Cerebellar cortex (tissue), 1 donor: ENCODE data around the gene INPP4B.

ENCODE experiments used
- DNase-seq: peaks from one replicate; pipeline ENCODE4 v3.0.0-alpha.2; 2015; ENCODE audit warnings: low spot score

INPP4B gene

DNA sequence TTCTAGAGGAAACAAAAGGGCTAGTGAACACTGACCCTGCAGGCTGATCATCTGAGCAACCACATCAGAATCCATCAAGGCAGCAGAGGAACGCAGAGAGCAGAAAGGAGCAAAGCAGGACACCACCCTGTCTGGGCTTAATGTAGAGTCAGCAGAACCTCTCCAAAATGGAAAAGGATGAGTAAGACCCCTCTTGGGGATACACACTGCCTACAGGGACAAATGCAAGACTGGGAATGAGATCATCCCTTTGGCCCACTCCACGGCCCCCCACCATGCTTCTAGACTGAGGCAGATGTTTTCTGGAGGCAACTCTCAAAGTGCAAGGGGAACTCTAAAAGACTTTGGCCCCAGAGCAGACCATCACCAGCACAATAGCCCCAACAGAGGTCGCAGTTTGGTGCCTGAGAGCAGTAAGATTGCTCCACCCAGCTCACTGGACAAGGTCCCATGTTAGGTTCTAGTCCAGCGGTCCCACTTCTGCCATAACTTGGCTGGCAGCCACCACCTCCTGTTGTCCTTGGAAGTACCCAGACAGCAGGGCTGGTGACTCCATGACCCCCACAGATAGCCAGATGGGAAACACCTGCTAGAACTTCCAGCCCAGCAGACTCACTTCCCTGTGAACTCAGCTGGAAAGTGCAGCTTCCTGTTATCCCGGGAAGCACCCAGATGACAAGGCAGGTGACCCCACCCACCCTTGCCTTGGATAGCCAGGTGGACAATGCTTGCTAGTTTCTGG lies 372.7 kb downstream of the INPP4B start:
- DNase-seq: no peak

DNA sequence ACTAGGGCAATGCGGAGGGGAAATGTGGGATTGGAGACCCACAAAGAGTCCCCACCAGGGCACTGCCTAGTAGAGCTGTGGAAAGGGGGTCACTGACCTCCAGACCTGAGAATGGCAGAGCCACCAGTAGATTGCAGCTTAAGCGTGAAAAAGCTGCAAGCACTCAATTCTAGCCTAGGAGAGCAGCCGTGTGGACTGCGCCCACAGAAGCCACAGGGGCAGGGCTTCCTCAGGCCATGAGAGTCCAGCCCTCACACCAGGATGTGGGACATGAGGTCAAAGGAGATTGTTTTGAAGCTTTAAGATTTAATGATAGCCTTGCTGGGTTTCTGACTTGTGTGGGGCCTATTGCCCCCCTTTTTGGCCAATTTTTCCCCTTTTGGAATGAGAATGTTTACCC lies 379.0 kb downstream of the INPP4B start:
- DNase-seq: no peak

DNA sequence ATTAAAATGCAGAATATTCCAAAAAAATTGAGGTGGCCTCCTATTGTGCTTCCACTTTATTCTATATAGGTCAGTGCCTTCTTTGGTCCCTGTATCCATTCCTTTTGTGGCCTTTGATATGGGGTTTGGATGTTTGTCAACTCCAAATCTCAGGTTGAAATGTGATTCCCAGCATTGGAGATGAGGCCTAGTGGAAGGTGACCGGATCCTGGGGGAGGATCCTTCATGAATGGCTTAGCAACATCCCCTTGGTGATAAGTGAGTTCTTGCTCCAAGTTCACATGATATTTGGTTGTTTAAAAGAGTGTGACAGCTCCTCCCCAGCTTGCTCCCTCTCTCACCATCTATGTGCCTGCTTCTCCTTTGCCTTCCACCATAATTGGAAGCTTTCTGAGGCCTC lies 380.6 kb downstream of the INPP4B start:
- no peak for DNase-seq

DNA sequence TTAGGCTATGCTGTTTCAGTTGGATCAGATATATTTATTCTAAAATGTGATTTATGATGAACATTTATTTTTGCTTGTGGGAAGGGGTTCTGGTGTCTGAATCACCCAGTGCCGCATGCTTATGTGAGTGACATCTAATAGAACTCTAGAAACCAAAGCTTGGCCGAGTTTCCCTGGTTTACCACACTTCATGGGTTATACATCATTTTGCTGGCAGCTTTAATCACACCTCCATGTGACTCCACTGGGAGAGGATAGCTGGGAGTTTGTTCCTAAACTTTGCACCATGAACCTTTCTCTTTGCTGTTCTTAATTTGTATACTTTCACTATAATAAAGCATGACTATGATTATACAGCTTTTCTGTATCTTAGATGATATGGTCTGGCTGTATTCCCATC lies 382.9 kb downstream of the INPP4B start:
- DNase-seq: no peak

DNA sequence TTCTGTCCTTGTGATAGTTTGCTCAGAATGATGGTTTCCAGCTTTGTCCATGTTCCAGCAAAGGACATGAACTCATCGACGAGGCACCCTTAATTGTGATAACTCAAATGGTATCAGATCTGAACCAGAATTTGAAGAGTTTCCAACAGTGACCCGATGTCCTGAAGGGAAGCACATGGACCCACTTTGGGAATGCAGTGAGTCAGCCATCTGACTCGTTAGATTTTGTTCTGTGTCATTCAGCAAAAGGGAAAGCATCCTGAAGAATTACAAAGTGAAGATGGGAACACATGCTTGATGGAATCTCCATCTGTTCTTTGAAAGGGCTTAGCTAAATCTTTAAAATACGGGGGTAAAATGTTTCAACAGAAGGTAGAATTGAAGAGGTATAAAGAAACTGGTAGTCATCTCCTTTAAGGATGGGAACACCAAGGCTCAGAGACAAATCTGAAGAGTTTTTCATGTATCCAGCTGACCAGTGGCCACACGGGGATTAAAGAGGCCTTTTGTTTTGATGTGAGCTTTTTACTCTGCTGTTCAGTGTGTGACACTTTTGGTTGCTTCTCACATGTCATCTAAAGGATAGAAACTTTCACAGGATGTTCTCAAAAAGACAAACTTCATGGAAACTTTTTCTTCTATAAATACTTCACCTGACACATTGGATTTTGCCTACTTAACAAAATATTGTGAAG lies 393.8 kb downstream of the INPP4B start:
- DNase-seq: no peak

DNA sequence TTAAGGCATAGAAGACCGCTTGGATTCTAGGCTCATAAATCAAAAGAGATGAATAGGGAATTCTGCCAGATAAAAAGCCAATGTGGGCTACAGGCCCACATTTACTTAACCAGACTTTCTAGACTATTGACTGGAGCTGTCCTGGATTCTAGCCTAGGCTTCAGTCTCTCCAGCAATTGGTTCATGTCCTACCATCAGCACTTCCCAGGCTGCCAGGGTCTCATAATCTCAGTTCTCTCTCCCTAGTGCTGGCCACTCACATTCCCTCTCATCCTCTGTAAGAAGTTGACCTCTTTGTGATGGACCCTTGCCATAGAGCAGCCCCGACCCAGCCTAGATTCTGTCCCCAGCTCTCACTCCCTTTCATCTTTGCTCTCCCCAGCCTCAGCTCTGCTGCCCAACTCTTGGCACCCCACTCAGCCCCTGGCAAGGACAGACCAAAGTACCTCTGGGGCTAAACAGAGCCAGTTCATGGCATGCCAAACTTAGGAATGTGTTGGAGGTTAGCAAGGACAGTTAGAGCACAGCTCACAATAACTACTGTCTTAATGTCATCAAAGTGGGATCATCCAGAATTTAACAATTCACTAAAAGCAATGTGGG lies 396.2 kb downstream of the INPP4B start:
- DNase-seq: no peak

DNA sequence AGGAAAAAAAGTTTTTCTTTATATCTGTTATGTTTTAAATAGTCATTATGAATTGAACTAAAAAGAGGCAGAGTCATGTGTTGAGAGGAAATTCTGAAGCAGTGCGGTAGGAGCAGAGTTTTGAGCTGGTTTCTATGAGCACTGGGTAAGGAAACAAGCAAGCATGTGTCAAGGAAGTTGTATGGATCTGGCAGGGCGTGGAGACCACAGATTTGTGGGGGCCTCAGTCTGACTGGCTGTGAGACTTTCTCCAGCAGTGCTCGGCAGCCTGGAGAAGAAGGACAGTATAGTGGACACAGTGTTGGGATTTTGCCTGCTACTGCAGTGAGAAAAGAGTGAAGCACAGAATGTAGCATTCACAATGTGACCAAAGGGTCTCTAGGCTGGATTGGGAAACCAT lies 399.1 kb downstream of the INPP4B start:
- DNase-seq: no peak

DNA sequence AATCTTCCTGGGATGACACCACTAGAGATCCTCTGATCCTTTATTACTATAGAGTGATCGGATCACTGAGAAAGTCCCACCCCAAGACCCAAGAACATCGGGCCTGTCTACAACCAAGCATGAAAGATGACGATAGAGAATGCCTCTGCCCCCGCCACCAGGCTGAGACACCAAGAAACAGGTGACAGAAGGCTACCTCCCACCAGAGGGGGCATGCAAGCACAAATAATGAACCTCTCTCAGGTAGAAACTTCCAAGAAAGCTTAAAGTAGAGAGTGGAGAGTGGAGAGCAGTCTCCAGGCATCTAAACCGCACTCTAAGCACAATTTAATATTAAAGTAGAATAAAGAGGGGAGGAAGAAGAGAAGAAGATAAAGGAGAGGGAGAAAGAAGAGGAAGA lies 402.6 kb downstream of the INPP4B start:
- DNase-seq: no peak

DNA sequence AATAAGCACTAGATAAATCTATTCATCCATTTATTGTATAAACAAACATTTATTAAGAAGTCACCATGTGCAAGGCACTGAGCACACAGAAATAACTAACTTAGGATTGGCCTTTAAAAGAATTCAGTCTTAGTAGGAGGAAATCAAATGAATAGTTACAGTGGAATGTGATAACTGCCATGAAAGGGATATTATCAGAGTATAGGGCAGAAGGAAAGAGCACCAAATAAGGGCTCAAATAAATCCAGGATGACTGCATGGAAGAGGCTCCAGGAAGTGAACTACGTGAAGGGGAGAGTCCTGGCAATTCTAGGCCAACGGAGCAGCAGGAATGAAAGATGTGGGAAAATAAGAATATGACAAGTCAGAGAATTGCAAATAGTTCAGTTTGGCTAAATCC lies 406.0 kb downstream of the INPP4B start:
- DNase-seq: no peak

DNA sequence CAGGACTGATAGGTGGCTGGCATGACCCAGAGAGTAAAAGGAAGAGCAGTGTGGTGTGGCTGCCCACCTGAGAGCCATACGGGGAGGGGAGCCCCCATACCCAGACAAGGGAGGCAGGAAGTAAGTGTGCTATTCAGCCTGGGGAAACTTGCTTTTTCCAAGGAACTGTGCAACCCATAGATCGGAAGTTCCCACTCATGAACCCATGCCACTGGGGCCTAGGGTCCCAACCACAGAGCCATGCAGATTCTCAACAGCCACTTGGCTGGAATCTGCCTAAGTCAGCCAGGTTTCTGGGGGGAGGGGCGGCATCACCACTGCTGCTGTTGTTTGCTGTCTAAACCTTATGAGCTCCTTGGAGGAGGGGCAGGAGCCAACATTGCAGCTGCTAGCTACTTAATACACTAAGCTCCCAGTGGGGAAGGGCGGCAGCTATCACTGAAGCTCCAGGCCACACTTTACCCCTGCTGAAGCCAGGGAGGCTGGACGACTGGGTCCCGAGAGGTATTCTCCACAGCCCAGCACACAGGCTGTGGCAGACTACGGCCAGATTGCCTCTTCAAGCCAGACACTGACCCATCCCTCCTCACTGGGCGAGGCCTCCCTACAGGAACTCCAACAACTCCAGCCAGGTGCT lies 410.4 kb downstream of the INPP4B start:
- peak; percentile 26 for DNase-seq

DNA sequence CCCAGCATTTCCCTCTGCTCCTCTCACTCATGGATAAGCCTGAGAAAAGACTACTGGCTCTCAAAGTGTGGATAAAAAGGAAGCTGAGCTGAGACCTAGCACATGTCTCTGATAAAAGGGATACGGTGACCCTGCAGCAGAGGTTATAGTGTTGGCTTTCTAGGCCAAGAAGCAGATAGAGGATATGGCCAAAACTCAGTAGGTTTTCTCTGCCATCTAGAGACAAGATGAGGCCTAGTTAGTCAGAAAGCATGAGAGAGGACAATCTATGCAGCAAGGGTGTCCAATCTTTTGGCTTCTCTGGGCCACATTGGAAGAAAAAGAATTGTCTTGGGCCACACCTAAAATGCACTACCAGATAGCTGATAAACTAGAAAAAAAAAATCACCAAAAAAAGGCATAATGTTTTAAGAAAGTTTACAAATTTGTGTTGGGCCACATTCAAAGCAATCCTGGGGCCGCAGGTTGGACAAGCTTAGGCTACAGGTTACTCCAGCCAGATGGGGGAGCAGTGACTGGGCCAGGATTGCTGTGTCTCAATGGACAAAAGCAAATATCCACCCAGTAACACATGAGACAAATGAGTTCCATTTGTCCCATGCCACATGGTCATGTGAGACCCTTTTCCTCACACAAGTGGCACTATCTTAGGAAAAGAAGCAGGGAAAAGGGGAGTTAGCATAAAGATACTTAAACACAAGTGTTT lies 411.4 kb downstream of the INPP4B start:
- DNase-seq: peak; percentile 37

DNA sequence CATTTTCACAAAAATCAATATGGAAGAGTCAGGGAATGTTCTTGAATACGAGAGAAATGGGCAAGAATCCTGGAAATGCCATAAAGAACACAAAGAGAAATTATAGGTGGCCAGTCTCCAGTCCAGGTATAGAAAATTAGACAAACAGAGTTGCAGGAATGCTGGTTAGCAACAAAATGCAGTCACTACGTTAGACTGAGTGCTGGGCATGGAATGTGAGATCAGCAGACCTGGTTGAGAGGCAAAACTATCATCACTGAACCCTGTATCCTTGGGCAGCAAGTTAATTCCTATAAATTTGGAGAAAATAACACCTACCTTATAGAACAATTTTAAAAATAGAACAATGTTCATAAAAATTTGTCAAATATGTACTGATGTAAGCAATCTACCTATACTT lies 417.4 kb downstream of the INPP4B start:
- no peak for DNase-seq

DNA sequence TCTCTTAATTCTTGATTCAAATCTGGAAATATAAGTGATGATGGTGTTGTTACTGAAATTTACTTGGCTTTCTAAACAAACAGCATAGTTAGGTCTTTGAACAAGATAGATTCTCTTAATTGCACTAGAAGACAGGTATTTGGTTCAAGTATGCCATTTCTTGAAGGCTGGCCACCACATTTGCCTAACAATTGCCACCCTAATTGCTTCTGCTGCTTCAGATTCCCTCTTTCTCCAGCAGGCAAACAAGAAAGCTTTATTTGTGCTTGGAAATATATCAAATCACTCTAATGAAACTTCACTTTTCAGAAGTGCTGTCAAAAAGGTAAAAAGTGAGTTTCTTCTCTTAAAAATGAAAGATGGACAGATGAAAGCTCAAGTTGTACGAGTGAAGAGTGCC lies 418.6 kb downstream of the INPP4B start:
- DNase-seq: no peak

DNA sequence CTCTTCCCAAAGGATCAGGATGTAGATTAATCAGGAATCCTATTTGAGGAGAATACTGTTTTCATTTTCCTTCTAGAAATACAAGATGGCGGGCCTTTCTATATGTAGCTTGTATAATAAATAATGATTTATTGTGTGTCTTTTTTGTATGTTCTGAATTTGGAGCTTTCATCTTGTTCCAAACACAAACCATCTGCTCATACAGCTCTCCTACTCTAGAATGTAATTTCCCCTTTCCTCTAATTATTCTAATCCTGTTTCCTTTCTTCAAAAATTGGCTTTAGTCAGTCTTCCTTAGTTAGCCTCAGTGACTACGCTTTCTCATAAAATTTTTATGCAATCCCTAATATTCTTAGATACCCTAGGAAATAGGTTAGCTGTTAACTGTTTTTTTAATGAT lies 422.2 kb downstream of the INPP4B start:
- no peak for DNase-seq

DNA sequence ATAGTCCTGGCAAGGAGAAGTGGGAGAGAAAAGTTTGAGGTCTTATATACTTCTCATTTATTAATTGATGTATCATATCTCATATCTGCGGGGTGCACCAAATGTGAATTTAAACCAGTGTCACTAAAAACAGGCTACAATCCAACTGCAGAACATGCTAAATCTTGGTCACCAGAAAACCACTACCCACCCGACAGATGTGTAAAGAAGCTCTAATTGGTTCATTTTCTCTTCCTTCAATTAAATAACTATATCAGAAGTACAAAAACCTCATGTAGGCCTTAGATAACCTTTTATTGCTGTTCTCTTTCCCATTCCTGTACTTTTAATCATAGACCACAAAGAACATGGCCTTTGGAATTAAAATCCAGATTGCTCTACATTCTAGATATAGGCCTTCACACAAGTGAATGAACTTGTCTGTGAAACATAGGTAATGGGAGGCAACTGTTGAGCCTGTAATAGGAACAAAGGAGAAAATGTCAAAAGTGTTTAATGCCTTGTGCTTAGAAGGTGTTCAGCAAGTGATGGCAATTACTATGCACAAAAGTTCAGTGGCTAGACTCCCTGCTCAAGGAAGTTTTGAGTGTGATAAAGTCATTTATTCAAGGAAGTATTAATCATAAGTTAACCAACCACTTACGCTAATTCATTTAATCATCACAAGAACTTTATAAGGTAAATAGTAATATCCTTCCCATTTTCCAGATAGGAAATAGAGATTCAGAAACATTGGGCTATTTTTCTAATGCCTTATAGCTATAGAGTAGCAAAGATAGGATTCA lies 425.6 kb downstream of the INPP4B start:
- no peak for DNase-seq

DNA sequence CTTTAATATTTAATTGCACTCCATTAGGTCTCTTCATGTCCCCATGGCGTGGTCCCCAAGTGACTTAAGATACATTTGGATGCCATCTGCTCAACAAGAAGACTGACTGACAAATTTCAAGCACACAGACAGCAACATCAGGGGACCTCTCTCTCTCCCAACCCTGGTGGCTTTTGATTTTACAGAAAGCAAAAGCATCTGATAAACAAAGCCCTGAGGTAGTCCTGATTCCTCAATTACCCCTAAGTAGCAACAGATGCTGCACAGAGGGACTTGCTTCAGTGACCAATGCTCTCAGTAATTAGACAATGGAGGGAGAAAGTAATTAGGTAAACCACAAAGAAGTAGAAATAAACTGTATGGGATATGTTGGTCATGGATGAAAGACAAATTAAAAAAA lies 426.4 kb downstream of the INPP4B start:
- DNase-seq: no peak

DNA sequence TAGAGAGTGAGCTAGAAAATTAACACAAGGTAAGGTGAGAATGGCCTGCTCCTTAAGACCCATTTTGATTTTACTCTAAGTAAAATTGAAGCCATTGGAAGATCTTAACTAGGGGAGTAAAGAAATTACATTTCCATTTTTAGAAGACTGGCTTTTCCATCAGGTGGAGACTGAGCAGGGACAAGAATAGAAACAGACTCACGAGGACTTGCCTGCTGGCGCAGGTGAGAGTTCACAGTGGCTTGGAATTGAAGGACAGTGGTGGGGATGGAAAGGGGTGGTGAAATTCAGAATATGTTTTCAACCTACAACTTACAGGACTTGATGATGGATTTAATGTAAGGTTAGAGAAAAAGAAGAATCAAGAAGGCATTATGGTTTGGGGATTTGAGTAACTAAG lies 427.4 kb downstream of the INPP4B start:
- no peak for DNase-seq

DNA sequence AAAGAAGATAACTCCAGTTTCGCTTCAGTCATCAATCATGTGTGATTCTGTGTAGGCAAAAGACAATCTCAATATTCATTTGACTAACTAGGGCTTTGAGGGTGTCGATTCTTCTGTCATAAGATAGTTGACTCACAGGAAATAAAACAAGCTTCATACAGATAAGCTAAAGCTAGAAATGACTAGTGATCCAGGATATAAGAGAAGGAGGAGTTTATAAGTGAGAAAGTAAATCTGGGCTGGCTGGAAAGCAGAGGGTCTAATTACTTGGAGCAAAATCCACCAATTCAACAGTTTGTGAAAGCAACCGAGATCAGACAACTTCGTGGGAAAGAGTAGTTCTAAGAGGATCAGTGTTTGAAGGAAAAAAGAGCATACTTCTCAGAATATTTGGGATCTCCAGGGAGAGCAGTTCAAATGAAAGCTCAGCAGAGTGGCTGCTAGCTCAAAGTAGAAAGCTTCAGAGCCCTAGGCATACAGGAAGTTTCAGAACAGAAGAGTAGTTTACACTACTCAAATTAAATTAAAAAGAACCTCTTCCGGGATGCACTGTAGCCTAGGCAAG lies 429.3 kb downstream of the INPP4B start:
- DNase-seq: no peak

DNA sequence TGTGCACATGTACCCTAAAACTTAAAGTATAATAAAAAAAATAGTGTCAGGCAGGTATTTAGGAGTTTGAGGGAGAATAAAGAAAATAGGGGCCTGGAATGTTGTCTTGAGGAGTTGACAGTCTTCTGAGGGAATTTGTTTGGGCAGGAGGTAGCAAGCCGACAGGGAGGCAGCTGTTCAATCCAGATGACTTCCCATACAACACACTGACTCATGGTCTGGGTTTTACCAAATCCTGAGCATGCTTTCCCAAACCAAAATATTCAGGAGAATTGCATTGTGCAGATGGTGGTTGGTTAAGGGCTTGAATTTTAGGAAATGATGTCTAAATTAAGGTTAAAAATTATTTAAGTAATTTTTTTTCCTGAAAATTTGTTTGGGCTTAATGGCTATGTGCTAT lies 430.0 kb downstream of the INPP4B start:
- DNase-seq: no peak

DNA sequence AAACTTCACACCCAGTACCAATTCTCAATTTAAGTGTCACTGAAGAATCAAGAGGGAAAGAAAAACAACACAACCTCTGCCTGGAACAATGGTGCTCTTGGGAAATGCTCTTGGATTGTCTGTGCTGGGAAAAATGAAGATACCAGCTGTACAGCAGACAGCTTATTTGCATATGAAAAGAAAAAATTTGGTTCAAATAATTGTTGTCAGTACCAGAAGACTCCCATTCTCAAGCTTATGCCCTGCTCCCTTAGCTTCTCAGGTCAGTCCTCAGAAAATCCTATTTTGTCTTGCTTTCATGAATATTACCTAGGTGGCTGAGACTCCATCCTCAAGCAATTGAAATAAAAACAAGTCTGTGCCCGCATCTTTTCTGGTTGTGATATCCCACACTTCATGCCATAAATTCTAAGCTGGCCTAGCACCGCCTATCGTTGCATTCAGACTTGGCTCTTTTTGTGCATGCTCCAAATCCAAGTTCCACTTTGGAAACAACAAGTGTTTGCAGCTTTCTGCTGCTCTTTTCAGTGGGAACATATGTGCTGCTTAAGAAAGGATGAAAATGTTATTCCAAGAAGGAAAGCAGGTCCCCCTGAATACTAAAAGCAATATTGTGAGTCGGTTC lies 431.6 kb downstream of the INPP4B start:
- no peak for DNase-seq

DNA sequence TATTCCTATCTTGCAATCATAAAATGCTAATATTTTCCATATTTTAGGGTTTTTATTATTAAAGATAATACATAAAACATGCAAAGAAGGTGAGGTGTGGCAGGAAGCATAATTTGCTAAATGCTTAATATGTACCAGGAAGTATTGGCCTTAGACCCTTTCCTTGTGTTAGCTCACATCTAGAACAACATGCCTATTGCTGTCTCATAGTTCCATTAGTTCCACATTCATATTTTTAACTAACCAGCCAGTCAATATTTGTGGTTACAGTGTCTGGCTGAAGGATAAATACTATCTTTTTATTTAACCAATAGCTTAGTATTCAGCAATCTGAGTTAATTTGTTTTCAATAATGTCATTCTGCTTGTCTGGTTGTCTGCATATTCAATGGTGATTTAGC lies 432.6 kb downstream of the INPP4B start:
- no peak for DNase-seq
